SU-DHL-6 (cell line): ENCODE results near the gene UQCRFS1.
"Not testable (repeated sequence)": the region's sequence is repeated elsewhere in the genome, so short reads cannot be mapped to it uniquely, and the experiment has no call there.

Experiments
- EZH2phosphoT487 ChIP-seq: fragments of 200-600 bp; sonication (generic), shearing (Covaris generic); conservative IDR thresholded peaks from 2 replicates; pipeline ENCODE4 v1.6.1; 2018; ENCODE audit warnings: mild to moderate bottlenecking, antibody characterized with exemption, low read length, moderate library complexity, mixed read lengths
- TF ChIP-seq, protein P1 (sequence below): fragments of 200-600 bp; sonication (generic); IDR thresholded peaks from one replicate; pipeline ENCODE4 v1.5.1; 2017; ENCODE audit warnings: antibody characterized with exemption, mild to moderate bottlenecking, low read length, moderate library complexity; ENCODE audit not compliant: insufficient read depth, poor library complexity, severe bottlenecking

DNA sequence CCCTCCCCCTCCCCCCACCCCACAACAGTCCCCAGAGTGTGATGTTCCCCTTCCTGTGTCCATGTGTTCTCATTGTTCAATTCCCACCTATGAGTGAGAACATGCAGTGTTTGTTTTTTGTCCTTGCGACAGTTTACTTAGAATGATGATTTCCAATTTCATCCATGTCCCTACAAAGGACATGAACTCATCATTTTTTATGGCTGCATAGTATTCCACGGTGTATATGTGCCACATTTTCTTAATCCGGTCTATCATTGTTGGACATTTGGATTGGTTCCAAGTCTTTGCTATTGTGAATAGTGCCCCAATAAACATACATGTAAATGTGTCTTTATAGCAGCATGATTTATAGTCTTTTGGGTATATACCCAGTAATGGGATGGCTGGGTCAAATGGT is 2.4 kb downstream of the UQCRFS1 start:
- TF ChIP-seq, protein P1, sequence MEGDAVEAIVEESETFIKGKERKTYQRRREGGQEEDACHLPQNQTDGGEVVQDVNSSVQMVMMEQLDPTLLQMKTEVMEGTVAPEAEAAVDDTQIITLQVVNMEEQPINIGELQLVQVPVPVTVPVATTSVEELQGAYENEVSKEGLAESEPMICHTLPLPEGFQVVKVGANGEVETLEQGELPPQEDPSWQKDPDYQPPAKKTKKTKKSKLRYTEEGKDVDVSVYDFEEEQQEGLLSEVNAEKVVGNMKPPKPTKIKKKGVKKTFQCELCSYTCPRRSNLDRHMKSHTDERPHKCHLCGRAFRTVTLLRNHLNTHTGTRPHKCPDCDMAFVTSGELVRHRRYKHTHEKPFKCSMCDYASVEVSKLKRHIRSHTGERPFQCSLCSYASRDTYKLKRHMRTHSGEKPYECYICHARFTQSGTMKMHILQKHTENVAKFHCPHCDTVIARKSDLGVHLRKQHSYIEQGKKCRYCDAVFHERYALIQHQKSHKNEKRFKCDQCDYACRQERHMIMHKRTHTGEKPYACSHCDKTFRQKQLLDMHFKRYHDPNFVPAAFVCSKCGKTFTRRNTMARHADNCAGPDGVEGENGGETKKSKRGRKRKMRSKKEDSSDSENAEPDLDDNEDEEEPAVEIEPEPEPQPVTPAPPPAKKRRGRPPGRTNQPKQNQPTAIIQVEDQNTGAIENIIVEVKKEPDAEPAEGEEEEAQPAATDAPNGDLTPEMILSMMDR: not testable (repeated sequence)
- TF ChIP-seq EZH2phosphoT487: not testable (repeated sequence)
